T47D (cell line): ENCODE measurements around the gene DCAF8L2.

Experiments
- DNase-seq, 2 experiments: peaks; one replicate each; pipeline versions ENCODE4 v3.0.0 to v3.0.0-alpha.2; 2011 to 2012; ENCODE audit warnings: low read depth in 1 of 2, low spot score in 1 of 2
- JUND ChIP-seq: IDR thresholded peaks from 2 replicates; pipeline ENCODE4 v1.6.1; 2012; ENCODE audit warnings: low read depth
- in situ Hi-C: cut with HindIII; loops from 2 replicates; pipeline ENCODE4 v1.10.0; 2016; ENCODE audit warnings: low sequenced_read_pairs, low pct_unique_long_range_greater_than_20kb

The DCAF8L2 gene

DNA sequence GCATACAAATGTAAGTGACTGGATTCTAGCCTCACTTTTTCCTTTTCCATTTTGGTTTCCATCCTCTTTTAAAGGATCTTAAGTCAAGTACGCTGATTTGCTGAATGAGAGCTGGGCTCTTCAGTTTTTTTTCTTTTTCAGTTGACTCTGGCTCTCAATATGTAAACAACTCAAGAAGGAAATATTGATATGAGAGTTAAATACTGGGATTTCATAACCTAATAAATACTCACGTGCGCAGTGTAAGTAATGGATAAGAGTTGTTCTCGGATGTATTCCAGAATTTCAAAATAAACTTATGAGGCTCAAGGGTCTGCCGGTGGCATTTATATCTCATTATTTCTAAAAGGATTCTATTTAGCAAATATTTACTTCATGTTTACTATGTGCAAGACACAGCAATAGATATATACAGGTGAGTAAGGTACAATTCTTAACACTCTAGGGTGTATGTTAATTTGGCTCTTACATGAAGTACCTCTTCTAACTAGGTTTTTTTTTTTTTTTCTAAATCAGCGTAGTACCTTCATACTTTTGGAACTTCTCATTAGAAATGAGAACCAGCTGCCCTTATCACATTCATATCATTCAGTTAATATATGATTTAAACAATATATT lies 206.6 kb downstream of the DCAF8L2 start:
- no peak for DNase-seq
- in situ Hi-C loops = no loop called here
- no peak for TF ChIP-seq JUND

DNA sequence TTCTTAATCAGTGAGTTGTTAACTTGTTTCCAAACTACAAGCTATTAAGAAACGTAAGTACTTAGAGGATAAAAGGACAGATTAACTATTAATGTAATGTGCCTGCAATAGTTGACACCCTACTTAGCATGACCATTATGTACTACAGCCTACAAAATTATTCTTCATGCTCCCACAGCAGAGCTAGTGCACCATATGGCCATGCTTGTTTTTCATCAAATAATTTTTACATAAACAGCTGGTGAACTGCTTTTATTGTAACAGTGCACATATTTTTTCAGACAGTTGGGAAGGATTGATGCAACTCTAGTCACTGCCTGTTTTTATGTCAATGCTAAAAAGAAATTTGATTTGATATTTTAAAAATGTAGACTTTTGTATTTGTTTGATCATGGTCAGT lies 207.4 kb downstream of the DCAF8L2 start:
- no peak for DNase-seq
- TF ChIP-seq JUND = no peak
- in situ Hi-C loops = no loop called here
